Astrocyte (in vitro differentiated cells and primary cell): Measurements from ENCODE around the gene CLEC18C.
"Not testable (repeated sequence)": the region's sequence is repeated elsewhere in the genome, so short reads cannot be mapped to it uniquely, and the experiment has no call there.

Experiments
- EZH2 ChIP-seq: IDR thresholded peaks from 2 replicates; pipeline ENCODE4 v1.6.1; 2012; ENCODE audit warnings: mild to moderate bottlenecking, low read length, inconsistent platforms; ENCODE audit not compliant: insufficient read depth
- TF ChIP-seq, protein P1 (sequence below): IDR thresholded peaks from 2 replicates; pipeline ENCODE4 v1.5.1; 2011; ENCODE audit warnings: low read depth, mild to moderate bottlenecking, inconsistent platforms, low read length, moderate library complexity; ENCODE audit not compliant: insufficient read depth

DNA sequence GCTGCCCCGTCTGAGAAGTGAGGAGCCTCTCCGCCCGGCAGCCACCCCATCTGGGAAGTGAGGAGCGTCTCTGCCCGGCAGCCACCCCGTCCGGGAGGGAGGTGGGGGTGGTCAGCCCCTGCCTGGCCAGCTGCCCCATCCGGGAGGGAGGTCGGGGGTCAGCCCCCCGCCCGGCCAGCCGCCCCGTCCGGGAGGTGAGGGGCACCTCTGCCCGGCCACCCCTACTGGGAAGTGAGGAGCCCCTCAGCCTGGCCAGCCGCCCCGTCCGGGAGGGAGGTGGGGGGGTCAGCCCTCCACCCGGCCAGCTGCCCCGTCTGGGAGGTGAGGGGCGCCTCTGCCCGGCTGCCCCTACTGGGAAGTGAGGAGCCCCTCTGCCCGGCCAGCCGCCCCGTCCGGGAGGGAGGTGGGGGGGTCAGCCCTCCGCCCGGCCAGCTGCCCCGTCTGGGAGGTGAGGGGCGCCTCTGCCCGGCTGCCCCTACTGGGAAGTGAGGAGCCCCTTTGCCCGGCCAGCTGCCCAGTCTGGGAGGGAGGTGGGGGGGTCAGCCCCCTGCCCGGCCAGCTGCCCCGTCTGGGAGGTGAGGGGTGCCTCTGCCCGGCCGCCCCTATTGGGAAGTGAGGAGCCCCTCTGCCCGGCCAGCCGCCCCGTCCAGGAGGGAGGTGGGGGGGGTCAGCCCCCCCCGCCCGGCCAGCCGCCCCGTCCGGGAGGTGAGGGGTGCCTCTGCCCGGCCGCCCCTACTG is 31.2 kb downstream of the CLEC18C start:
- TF ChIP-seq, protein P1, sequence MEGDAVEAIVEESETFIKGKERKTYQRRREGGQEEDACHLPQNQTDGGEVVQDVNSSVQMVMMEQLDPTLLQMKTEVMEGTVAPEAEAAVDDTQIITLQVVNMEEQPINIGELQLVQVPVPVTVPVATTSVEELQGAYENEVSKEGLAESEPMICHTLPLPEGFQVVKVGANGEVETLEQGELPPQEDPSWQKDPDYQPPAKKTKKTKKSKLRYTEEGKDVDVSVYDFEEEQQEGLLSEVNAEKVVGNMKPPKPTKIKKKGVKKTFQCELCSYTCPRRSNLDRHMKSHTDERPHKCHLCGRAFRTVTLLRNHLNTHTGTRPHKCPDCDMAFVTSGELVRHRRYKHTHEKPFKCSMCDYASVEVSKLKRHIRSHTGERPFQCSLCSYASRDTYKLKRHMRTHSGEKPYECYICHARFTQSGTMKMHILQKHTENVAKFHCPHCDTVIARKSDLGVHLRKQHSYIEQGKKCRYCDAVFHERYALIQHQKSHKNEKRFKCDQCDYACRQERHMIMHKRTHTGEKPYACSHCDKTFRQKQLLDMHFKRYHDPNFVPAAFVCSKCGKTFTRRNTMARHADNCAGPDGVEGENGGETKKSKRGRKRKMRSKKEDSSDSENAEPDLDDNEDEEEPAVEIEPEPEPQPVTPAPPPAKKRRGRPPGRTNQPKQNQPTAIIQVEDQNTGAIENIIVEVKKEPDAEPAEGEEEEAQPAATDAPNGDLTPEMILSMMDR: not testable (repeated sequence)
- TF ChIP-seq EZH2: not testable (repeated sequence)
